ENCODE results near the gene C6orf120. TPM values are rescaled to one million over a fixed set of nuclear protein-coding genes. Genes with fewer than 3 reads are reported as not detected.

C6orf120 gene
- 49.3 and 52.7 TPM in 2 replicates for total RNA-seq
- 17.9 TPM for polyA plus RNA-seq (2012)

DNA sequence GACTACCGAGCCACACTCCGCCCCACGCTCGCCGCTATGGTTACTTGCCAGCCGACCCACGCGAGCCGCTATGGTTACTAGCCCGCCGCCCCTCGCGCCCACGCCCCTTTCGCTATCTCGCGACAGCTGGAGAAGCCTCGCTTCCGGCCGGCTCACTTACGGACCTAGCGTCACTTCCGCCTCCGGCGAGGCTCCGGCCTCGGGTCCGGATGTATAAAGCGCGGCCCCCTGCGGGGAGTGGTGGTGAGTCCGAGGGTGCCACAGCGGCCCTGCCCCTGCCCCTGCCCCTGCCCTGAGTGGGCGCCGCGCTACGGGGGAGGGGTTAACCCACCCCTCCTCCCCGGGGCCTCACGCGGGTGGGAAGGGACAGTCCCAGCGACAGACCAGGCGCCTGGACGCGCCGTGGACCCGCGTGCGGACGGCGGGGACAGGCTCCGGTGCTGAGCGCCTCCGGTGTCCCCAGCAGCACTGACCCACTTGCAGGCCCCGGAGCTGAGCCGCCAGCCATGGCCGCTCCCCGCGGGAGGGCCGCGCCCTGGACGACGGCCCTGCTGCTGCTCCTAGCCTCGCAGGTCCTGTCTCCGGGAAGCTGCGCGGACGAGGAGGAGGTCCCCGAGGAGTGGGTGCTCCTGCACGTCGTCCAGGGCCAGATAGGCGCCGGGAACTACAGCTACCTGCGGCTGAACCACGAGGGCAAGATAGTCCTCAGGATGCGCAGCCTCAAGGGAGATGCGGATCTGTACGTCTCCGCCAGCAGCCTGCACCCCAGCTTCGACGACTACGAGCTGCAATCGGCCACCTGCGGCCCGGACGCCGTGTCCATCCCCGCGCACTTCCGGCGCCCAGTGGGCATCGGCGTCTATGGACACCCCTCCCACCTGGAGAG lies at the start of gene C6orf120, which contains the start of gene WDR27:
C6orf120 (plus strand) TSS at position 173 of the 886 bp plus-strand sequence; CDS start at position 507, 334 bp downstream.
WDR27 (minus strand) TSS at position 76 of the 886 bp plus-strand sequence. CDS start 13,024 bp downstream, outside the sequence.
- DNase-seq (ENCODE audit: low read depth), result peak; percentile 98

DNA sequence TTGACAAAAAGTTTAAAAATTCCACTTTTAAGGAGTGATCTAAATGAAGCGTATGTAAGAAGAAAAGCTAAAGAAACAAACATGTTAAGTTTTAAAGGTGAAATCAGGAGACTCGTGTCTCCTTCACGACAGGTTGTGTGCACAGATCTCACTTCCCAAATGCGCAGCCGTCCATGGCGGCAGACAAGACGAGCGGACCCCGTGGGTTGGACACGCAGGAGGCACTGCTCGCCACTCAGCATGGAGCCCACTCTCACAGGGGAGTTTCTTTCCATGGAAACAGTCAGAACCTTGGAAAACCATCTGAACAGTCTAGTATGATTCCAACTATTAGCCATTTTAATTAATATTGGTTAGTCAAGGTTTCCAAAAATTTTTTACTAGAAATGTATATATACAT lies 49.0 kb upstream of the C6orf120 start:
- DNase-seq (ENCODE audit: low read depth), result no peak

DNA sequence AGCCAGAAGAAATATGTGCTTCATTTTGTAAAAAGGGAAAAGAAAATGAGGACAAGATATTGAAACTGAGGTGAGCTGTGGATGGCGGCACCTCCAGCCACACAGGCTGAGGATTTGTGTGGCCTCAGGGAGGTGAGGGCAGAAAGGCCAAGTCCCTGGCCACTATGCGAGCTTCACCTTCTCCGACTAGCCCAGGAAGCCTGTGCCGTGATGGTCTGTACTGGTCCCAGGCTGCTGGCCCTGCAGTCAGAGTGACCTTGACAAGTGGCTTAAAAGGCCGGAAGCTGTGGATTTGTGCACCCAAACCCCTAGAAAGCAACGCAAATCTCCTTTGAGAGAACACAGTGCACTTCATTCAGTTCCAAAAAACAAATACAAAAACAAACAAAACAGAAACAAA lies 48.2 kb upstream of the C6orf120 start:
- DNase-seq (ENCODE audit: low read depth), result no peak

DNA sequence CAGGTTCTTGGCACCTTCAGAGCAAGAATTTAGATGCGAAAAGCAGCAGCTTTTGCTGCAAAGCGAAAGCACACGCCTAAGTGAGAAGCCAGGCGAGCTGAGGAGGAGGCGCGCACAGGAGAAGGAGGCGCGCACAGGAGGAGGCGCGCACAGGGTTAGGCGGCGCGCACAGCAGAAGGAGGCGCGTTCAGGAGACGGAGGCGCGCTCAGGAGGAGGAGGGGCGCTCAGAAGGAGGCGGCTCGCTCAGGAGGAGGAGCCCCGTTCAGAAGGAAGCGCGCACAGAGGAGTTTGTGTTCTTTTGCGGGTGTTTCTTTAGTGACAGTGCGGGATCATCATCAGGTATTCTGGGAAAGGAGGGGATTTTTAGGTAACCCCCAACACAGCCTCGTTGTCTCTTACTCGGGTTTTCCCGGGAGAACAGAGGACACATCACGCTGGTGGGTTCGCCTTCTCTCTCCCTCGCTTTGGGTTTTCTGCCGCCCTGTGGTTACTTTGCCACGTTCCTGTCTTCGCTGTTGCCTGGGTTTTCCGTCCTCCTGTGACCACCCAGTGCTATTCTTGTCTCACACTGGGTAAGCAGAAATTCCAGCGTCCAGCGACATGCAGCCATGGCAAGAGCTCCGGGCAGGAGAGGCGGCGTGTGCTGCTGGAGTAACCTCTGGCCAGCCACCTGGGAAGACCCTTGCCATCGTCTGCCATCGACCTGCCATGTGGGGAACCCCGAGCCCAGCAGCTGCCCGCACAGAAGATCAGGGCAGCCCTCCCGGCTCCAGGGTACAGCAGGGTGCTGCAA lies 47.1 kb upstream of the C6orf120 start:
- peak; percentile 84 for DNase-seq (ENCODE audit: low read depth)

DNA sequence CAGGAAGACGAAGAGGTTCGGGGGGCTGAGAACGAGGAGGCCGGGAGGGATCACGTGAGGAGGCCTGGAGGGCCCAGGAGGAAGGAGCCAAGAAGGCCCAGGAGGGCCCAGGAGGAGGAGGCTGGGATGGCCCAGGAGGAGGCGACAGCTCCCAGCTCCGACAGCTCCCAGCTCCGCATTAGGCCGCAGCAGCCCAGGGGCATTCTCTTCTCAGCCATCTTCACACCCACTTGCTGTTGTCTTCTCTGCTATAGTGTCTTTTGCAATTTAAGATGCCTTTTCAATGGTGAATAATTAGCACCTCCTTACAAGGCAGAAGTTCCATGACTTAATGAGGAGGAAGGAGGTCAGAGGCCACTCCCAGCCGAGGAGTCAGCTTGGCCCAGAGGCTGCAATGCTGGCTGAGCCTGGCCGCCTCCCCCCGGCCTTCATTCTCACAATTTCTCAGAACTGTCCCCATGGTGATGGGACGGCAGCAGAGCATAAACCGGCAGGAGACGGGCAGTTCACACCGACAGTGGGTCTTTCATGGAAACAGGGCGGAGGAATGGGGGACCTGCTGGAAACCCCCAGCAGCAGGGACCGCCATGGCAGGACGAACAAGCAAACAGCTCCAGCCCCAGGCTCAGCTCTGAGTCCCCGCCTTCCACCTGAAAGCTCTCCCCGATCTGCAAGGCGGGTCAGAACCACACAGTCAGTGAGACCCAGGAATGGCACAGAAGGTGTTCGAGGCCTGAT lies 45.2 kb upstream of the C6orf120 start:
- no peak for DNase-seq (ENCODE audit: low read depth)

DNA sequence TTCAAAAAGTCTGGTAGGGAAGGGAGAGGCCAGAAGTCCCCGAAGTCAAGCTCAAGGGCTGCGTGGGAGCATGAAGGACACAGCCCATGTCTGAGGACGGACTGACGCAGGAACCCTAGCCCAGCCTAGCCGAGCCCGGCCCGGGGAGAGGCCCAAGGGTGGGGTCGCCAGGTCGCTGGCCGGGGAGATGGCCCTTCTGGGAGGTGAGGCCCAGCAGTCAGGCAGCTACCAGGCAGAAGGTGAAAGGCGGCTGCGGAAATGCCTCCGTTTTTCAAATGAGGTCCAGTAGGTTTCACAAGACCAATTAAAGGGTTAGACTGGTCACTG lies 44.7 kb upstream of the C6orf120 start:
- no peak for DNase-seq (ENCODE audit: low read depth)

DNA sequence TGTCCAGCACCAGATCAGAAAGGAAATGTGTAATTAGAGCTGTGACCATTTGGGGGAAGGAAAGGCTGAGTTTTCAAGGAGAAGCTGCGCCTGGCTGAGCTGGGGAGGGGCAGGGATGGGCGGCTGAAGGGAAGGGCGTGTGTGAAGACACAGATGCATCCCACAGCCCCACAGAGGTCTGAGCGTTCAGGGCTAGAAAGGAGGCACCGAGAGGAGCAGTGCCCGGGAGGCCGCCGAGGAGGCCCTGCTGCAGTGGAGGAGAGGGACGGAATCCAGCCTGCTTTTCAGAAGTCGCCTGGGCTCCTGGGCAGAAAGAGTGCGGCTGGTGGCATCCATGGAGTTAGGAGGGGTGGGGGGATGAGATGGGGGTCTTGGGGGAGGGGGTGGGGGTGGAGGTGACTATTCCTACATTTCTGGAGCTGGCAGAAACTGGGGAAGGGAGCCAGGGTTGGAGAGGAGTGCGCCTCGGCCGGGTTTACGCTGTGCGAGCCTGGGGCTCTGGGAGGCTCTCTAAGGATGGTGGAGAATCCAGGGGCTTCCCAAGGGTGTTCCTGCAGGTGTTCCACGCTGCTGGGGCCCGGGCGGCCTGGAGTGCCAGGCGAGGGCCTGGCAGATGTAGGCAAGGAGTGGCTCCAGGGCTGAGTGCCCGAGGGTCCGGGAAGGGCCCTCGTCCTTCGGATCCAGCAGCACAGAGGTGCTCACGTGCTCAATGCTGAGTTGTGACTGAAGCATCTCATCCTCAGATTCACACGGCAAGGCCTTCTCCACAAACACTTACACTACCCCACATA lies 41.9 kb upstream of the C6orf120 start:
- no peak for DNase-seq (ENCODE audit: low read depth)

DNA sequence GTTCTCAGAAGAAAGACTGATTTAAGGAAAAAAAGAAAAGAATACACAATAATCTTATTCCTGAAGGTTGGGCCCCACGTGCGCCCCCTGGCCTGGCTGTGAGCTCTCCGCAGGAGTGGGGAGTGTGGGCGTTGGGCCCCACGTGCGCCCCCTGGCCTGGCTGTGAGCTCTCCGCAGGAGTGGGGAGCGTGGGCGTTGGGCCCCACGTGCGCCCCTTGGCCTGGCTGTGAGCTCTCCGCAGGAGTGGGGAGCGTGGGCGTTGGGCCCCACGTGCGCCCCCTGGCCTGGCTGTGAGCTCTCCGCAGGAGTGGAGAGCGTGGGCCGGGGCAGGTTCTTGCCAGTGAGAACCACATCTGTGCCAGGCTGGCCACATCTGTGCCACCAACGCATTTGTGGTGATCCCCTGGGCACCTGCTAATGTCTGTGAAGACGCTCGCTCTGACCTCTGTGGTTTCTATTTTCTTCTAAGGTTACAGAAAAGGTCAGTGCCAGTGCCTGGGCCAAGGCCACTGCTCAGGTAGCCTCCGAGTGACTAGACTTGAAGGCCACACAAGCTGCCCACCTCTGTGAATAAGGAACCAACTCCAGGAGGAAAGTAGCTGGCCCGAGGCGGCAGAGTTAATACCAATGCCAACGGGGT lies 41.1 kb upstream of the C6orf120 start:
- DNase-seq (ENCODE audit: low read depth), result no peak

DNA sequence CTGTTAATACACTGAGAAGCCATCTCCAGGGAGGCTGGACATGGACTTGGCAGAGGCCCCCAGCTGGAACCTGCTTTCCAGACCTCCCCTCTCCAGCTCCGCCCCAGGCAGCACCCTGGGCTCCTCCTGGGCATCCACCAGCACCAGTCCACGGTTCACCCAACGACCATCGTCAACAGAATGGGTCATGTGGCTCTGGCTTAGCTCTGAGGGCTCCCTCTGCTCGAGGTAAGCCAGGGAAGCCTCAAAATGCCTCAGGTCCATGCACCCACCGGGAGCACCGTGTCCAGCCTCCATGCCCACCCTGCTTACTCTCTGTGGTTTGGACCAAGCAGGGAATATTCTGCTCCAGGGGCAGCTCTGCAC lies 40.6 kb upstream of the C6orf120 start:
- no peak for DNase-seq (ENCODE audit: low read depth)

DNA sequence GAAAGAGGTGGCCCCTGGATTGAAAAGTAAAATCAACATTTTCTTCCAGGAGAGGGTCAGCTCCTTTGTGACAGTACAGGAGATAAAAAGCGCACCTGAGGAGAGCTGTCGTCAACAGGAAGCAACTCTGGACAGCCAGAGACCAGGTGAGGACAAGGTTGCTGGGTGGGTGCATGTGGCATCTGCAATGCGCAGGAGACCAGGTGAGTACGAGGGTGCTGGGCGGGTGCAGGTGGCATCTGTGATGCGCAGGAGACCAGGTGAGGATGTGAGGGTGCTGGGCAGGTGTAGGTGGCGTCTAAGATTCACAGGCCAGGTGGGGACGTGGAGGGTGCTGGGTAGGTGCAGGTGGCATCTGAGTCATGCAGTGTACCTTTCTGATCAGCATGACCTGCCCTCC lies 38.5 kb upstream of the C6orf120 start:
- DNase-seq (ENCODE audit: low read depth), result no peak

DNA sequence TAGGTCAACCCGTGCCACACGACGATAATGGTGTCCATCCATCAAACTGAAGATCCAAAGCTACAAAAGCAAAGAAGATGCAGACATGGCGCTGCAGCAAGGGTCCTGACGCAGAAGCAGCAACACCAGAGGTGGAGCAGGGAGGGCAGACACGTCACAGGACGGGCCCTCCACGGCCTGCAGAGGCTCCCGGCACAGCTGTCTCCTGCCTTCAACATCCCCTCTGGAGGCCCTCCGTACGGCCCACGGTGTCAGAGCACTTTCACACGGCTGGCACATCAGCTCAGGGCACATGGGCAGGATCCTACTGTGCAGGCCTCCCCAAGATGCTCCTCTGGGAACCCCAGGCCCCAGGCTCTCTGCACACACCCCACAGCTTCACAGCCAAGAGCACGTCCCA lies 37.7 kb upstream of the C6orf120 start:
- no peak for DNase-seq (ENCODE audit: low read depth)

DNA sequence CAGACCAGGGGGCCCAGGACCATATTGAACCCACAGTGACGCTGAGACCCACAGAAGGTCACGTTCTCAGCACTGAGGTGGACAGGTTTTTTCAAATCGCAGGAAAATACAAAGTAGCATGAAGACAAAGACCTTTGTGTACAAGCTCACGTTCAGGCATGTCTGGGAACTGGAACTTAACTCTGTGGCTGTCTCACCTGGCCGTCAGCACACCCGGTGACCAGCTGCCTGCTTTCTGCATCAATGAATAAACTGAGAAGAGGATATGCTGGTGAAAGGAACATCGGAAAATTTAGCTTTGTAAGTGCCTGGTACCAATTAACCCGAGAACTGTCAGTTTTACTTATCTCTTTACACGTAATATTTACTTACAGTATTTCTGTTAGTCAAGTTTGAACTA lies 36.6 kb upstream of the C6orf120 start:
- no peak for DNase-seq (ENCODE audit: low read depth)

DNA sequence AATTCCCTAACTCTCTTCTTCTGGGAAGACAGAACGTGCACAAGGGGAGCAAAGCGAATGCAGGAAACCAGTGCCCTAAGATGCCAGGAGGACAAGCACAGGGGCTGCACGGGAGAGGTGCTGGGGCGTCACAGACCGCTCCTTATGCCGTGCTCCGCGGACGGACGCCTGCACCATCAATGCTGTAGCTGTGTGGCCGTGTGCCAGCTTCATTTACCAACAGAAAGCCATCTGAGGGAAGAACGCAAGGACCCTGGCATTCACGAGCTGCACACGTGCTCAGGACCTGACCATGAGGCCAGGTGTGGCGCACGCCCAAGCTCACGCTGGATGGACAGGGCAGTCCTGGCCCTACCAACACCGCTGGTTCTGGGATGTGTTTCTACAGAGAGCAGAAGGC lies 35.5 kb upstream of the C6orf120 start:
- no peak for DNase-seq (ENCODE audit: low read depth)

DNA sequence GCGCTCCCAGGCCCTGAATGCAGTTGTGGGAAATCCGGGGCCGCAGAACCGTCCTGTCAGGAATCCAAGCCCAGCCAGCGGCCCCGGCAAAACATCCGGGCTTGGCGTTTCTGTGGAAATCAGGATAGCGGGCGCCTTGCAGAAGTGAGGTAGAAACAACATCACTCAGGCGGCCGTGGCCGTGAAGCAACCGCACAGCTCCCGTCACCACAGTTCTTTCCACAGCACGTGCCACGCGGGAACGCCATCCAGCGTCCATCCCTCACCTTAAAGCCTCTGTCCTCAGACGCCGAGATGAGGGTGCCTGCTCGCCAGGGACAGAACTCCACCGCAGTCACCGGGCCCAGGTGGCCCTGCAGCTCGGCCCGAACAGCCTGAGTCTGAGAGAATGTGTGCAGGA lies 34.2 kb upstream of the C6orf120 start:
- no peak for DNase-seq (ENCODE audit: low read depth)

DNA sequence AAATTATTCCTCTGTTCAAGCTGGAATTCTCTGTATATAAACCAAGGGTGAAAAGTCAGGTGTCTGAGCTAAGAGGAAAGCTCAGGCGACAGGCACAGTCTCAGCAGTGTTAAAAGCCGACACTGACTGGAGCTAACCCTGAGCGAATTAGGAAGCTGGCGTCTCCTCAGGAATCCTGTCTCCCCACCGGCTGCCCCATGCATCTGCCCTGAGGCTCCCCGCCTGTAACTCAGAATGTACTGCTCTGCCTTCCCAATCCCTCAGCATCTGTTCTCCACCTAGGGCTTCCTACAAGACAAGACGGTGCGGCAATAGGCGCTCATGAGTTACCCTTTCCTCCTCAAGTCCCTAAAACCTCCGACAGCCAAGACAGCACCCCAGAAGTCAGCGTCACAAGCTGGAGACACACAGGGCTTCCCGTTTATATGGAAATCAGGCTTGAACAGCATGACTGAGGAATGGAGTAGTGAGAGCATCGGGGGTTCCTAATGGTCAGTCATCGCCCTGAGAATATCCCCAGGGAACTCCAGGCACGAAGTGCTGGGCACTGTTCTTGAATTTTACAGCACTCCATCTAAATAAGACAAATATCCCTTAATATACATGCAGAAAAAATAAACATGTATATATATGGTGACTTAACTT lies 33.6 kb upstream of the C6orf120 start:
- no peak for DNase-seq (ENCODE audit: low read depth)

DNA sequence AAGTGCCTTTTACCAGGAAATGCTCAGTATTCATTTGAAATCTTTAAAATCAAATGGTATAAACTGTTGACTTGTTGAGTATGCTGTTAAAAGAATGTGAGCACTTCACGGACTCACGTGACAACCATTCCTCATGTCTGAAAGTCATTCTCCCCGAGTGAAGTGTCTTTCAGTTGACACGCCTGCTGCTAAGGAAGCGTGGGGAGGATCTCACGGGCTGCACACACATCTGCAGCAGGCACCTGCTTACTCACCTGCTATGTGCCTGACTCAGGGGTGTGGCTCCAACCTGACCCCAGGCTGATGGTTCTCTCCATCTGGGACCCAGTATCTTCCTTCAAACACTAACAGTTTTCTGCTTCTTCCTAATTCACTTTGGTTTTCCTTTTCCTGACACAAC lies 32.8 kb upstream of the C6orf120 start:
- no peak for DNase-seq (ENCODE audit: low read depth)

DNA sequence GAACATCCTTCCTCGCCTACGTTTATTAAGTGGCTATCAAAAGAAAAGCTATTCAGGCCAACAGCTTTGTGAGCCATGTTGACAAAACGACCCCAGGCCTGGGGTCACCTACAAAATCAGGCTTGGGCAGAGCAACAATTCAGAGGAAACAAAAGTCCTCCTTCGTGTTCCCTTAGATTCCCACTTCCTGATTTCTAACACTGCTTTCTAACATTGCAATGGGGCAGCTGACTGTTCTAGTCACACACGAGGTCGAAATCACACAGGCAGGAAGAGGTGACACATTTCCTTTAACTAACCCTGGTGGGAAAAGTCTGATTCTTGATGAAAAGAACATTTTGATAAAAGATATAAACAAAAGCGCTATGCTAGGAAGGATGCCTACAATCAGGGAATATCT lies 32.0 kb upstream of the C6orf120 start:
- DNase-seq (ENCODE audit: low read depth), result no peak

DNA sequence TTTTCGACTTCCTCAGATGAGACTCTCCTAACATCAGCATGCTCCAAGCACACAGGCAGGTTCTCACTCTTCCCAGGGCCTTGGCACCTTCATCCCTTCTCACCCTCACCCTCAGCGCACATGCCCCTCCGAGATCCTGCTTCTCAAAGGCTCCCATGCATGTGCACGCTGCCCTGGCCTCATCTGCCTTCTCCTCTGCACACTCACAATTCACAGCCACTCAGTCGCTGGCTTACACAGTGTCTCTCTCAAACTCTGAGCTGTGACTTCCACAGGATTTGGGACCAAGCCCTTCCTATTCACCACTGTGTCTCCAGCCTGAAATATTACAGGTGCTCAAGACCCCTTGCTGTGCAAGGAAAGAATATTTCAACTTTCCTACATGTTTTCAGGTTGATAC lies 30.4 kb upstream of the C6orf120 start:
- no peak for DNase-seq (ENCODE audit: low read depth)

DNA sequence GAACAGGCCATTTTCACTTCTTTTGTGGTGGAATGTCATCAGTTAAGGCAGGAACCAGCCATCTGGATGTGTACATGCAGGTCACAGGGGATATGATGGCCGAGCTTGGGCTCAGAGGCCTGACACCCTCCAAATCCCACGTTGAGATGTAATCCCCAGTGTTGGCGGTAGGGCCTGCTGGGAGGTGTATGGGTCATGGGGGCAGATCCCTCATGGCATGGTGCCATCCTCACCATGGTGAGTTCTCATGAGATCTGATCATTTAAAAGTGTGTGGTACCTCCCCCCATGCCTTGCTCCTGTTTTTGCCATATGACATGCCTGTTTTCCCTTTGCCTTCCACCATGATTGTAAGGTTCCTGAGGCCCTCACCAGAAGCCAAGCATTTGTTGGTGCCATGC lies 26.9 kb upstream of the C6orf120 start:
- no peak for DNase-seq (ENCODE audit: low read depth)

DNA sequence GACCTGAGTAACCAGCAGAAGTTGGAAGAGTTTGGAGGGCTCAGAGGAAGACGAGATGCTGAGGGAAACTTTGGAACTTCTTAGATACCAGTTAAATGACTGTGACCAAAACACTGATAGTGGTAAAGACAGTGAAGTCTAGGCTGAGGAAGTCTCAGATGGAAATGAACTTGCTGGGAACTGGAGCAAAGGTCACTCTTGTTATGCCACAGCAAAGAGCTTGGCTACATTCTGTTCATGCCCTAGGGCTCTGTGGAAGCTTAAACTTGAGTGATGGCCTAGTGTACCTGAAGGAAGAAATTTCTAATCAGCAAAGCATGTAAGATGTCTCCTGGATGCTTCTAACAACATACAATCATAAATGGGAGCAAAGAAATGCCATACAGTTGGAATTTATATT lies 24.8 kb upstream of the C6orf120 start:
- DNase-seq (ENCODE audit: low read depth), result no peak
